Mesothelial cell of epicardium (in vitro differentiated cells): ENCODE data around the gene LTBP4. TPM values are rescaled to one million over a fixed set of nuclear protein-coding genes. Genes with fewer than 3 reads are reported as not detected.
"Not testable (repeated sequence)": the region's sequence is repeated elsewhere in the genome, so short reads cannot be mapped to it uniquely, and the experiment has no call there.

Source experiments
- DNase-seq, 2 experiments: peaks; one replicate each; pipeline ENCODE4 v3.0.0; 2021; ENCODE audit warnings: low spot score in 2 of 2; ENCODE audit not compliant: unreplicated experiment in 2 of 2
- H3K27ac Mint-ChIP-seq: 2 replicates; pipeline ENCODE4 v1.8.0; 2021; ENCODE audit warnings: mixed read lengths
- H3K27me3 Mint-ChIP-seq: 2 replicates; pipeline ENCODE4 v1.8.0; 2021; ENCODE audit warnings: low read depth, mixed read lengths
- H3K36me3 Mint-ChIP-seq: 2 replicates; pipeline ENCODE4 v1.8.0; 2021; ENCODE audit warnings: mixed read lengths
- H3K4me1 Mint-ChIP-seq: 2 replicates; pipeline ENCODE4 v1.8.0; 2021; ENCODE audit warnings: mixed read lengths
- H3K4me3 Mint-ChIP-seq: 2 replicates; pipeline ENCODE4 v1.8.0; 2021; ENCODE audit warnings: mild to moderate bottlenecking, moderate library complexity, mixed read lengths
- H3K9me3 Mint-ChIP-seq: 2 replicates; pipeline ENCODE4 v1.8.0; 2021; ENCODE audit warnings: mixed read lengths
- CTCF ChIP-seq: fragments of 200-600 bp; sonication (generic); IDR thresholded peaks from one replicate; pipeline ENCODE4 v1.5.0; 2021; ENCODE audit warnings: antibody characterized with exemption; ENCODE audit not compliant: unreplicated experiment
- total RNA-seq: library from RNA; stranded (reverse); gene quantifications from 3 replicates; pipeline ENCODE4 v1.2.1, GENCODE V29; 2021

The LTBP4 gene
- total RNA-seq, 1 donor from 2014 or later: 344 TPM

- DNase-seq: no peak
- H3K27me3 Mint-ChIP-seq: no peaks in the 10 kb centered on the region
- peaks cover 11% of the 10 kb centered on the region for H3K4me1 Mint-ChIP-seq
- no peak overlapping the region for H3K27ac Mint-ChIP-seq
- H3K36me3 Mint-ChIP-seq: no peaks in the 10 kb centered on the region
- H3K9me3 Mint-ChIP-seq: no peaks in the 10 kb centered on the region
- no peak for TF ChIP-seq CTCF
- no peak overlapping the region for H3K4me3 Mint-ChIP-seq
Observed at GRCh38 chr19:40646743-40647254, 45.6 kb downstream of the LTBP4 start.

DNA sequence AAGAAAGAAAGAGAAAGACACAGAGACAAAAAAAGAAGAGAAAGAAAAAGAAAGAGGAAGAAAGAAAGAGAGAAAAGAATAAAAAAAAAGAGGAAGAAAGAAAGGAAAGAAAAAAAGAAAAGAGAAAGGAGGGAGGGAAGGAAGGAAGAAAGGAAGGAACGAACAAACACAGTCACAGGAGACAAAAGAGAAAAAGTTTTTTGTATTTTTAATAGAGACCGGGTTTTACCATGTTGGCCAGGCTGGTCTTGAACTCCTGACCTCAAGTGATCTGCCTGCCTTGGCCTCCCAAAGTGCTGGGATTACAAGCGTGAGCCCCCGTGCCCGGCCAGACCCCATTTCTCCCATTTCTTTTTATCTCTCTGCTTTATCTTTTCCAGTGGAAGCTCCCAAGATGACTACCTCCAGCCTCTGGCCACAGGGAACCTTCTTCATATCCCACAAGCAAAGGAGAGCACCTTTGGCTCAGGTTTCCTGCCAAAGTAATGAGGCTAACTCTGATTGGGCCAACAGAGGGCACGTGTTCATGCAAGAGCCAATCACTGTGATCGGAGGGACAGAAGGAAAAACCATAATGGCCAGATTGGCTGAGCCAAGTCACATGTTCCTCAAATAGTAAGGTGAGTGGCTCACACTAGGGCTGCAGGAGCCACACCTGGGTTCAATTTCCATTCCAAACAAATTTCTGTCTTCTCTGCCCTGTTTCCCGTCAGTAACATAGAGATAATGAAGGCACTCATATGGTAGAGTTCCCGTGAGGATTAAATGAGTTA is 48.9 kb downstream of the LTBP4 start:
- H3K4me3 Mint-ChIP-seq, H3K27me3 Mint-ChIP-seq: not testable (repeated sequence)

GRCh38 chr19:40650749-40651305 is 49.7 kb downstream of the LTBP4 start:
- H3K27me3 Mint-ChIP-seq: no peaks in the 10 kb centered on the region
- no peaks in the 10 kb centered on the region for H3K9me3 Mint-ChIP-seq
- DNase-seq: no peak
- TF ChIP-seq CTCF: no peak
- H3K4me3 Mint-ChIP-seq: no peak overlapping the region
- no peaks in the 10 kb centered on the region for H3K36me3 Mint-ChIP-seq
- no peak overlapping the region for H3K27ac Mint-ChIP-seq
- H3K4me1 Mint-ChIP-seq: peaks cover 9% of the 10 kb centered on the region

More for the DNA sequence above, 48.9 kb downstream of the LTBP4 start:
- not testable (repeated sequence) for DNase-seq, H3K27ac Mint-ChIP-seq, H3K9me3 Mint-ChIP-seq, H3K36me3 Mint-ChIP-seq
- H3K4me1 Mint-ChIP-seq: peaks cover 11% of the 10 kb centered on the region

DNA sequence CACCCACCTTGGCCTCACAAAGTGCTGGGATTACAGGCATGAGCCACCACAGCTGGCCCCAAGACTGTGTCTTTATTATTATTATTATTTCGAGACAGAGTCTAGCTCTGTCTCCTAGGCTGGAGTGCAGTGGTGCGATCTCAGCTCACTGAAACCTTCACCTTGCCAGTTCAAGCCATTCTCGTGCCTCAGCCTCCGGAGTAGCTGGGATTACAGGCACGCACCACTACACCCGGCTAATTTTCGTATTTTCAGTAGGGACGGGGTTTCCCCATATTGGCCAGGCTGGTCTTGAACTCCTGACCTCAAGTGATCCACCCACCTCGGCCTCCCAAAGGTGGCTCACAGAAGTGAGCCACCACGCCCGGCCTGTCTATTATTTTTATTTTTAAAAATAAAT is 51.1 kb downstream of the LTBP4 start:
- not testable (repeated sequence) for H3K27ac Mint-ChIP-seq, H3K4me1 Mint-ChIP-seq, H3K27me3 Mint-ChIP-seq, DNase-seq, H3K36me3 Mint-ChIP-seq, H3K4me3 Mint-ChIP-seq, H3K9me3 Mint-ChIP-seq

DNA sequence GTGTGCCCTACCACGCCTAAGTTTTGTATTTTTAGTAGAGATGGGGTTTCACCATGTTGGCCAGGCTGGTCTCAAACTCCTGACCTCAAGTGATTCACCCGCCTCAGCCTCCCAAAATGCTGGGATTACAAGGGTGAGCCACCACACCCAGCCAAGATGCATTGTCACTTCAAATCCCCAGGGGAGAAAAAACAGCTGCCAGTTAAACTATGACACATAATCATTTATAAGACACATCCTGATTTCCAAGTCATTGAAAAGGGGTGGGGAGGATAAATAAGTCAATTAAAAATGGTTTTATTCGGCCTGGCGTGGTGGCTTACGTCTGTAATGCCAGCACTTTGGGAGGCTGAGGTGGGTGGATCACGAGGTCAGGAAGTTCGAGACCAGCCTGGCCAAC is 54.5 kb downstream of the LTBP4 start:
- not testable (repeated sequence) for H3K9me3 Mint-ChIP-seq, H3K4me3 Mint-ChIP-seq, H3K27me3 Mint-ChIP-seq, H3K27ac Mint-ChIP-seq, H3K36me3 Mint-ChIP-seq, H3K4me1 Mint-ChIP-seq, DNase-seq

GRCh38 chr19:40658031-40658430 is 56.9 kb downstream of the LTBP4 start:
- Mint-ChIP-seq H3K9me3 (no peaks in the 10 kb centered on the region), H3K36me3 (no peaks in the 10 kb centered on the region), H3K27me3 (no peaks in the 10 kb centered on the region), H3K4me3 (no peak overlapping the region), H3K4me1 (no peaks in the 10 kb centered on the region), H3K27ac (no peak overlapping the region)
- DNase-seq: no peak
- TF ChIP-seq CTCF: no peak

DNA sequence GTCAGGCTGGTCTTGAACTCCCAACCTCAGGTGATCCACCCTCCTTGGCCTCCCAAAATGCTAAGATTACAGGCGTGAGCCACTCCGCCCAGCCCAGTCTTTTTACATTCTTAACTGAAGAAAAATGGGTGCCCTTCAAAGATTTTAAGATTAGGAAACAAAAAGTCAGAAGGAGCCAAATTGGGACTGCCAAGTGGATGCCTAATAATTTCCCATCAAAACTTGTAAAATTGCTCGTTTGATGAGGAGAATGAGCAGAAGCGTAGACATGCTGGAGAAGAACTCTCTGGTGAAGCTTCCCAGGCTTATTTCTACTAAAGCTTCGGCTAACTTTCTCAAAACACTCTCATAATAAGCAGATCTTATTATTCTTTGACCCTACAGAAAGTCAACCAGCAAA is 57.9 kb downstream of the LTBP4 start:
- DNase-seq: no peak
- no peaks in the 10 kb centered on the region for H3K9me3 Mint-ChIP-seq
- no peak for TF ChIP-seq CTCF
- no peak overlapping the region for H3K4me3 Mint-ChIP-seq
- H3K36me3 Mint-ChIP-seq: no peaks in the 10 kb centered on the region
- peaks cover 8% of the 10 kb centered on the region for H3K4me1 Mint-ChIP-seq
- no peaks in the 10 kb centered on the region for H3K27me3 Mint-ChIP-seq
- H3K27ac Mint-ChIP-seq: no peak overlapping the region
